A673 (cell line): ENCODE measurements around the gene MAP3K13. TPM values are rescaled to one million over a fixed set of nuclear protein-coding genes. Genes with fewer than 3 reads are reported as not detected.

ENCODE experiments used
- BruUV-seq: library from RNA; stranded (reverse); fragments of 400-500 nt; replicated peaks from 2 replicates; lab custom pipeline; 2021; lab: Mats Ljungman, UMichigan
- CTCF ChIA-PET: fragments of 300-600 bp; sonication (Branson Sonifier 250); formaldehyde crosslinking; loops from one replicate; lab custom pipeline; 2022; ENCODE audit warnings: antibody characterized with exemption; lab: Charles Lee
- POLR2A ChIA-PET: fragments of 300-600 bp; sonication (Branson Sonifier 250); formaldehyde crosslinking; loops from one replicate; lab custom pipeline; 2022; ENCODE audit warnings: antibody characterized with exemption; ENCODE audit not compliant: low non-redundant PET; lab: Charles Lee
- DNase-seq: peaks from one replicate; pipeline ENCODE4 v3.0.0-alpha.2; 2015; ENCODE audit warnings: low spot score
- H3K27ac ChIP-seq: fragments of 200-600 bp; sonication (generic); 2 replicates; pipeline ENCODE4 v1.5.1; 2016; ENCODE audit warnings: mixed run types, low read depth, mild to moderate bottlenecking, mixed read lengths, antibody characterized with exemption, low read length; ENCODE audit not compliant: poor library complexity, severe bottlenecking
- H3K27me3 ChIP-seq: fragments of 200-600 bp; sonication (generic); replicated peaks from 2 replicates; pipeline ENCODE4 v1.6.1; 2017; ENCODE audit warnings: mixed run types, low read depth, mild to moderate bottlenecking, mixed read lengths, antibody characterized with exemption, low read length; ENCODE audit not compliant: insufficient read depth, poor library complexity
- H3K36me3 ChIP-seq: fragments of 200-600 bp; sonication (generic); 2 replicates; pipeline ENCODE4 v1.6.1; 2016; ENCODE audit warnings: mixed run types, mild to moderate bottlenecking, mixed read lengths, antibody characterized with exemption, low read length; ENCODE audit not compliant: insufficient read depth, poor library complexity, severe bottlenecking
- H3K4me1 ChIP-seq: fragments of 200-600 bp; sonication (generic); 2 replicates; pipeline ENCODE4 v1.6.1; 2017; ENCODE audit warnings: mixed run types, mild to moderate bottlenecking, mixed read lengths, antibody characterized with exemption, low read length; ENCODE audit not compliant: insufficient read depth, poor library complexity, severe bottlenecking
- H3K4me3 ChIP-seq: fragments of 200-600 bp; sonication (generic); 2 replicates; pipeline ENCODE4 v1.5.1; 2016; ENCODE audit warnings: low read depth, mixed run types, mild to moderate bottlenecking, mixed read lengths, low read length; ENCODE audit not compliant: poor library complexity, severe bottlenecking
- H3K9me3 ChIP-seq: fragments of 200-600 bp; sonication (generic); 2 replicates; pipeline ENCODE4 v1.6.1; 2016; ENCODE audit warnings: mixed run types, low read depth, mild to moderate bottlenecking, mixed read lengths, antibody characterized with exemption, low read length; ENCODE audit not compliant: poor library complexity, severe bottlenecking
- EZH2 ChIP-seq: fragments of 200-600 bp; sonication (generic); IDR thresholded peaks from 2 replicates; pipeline ENCODE4 v1.6.1; 2017; ENCODE audit warnings: borderline replicate concordance, low read depth, mild to moderate bottlenecking, mixed read lengths, antibody characterized with exemption, low read length; ENCODE audit not compliant: poor library complexity, severe bottlenecking
- intact Hi-C: fragments of 100-400 bp; cut with micrococcal nuclease; formaldehyde crosslinking; loops from one replicate; pipeline ENCODE4 v1.10.0; 2022; ENCODE audit not compliant: unreplicated experiment
- total RNA-seq: library from RNA; stranded (reverse); gene quantifications from 2 replicates; pipeline ENCODE4 v1.2.3, GENCODE V29; 2021
- TF ChIP-seq, protein P1 (sequence below): fragments of 300-800, 200-600 bp; sonication (generic); conservative IDR thresholded peaks from 2 replicates; pipeline ENCODE4 v1.5.1; 2017; ENCODE audit warnings: low read depth, mild to moderate bottlenecking, antibody characterized with exemption, low read length, moderate library complexity, mixed read lengths

The MAP3K13 gene
- total RNA-seq, 1 experiment from 2014 or later = 26.8 TPM

DNA sequence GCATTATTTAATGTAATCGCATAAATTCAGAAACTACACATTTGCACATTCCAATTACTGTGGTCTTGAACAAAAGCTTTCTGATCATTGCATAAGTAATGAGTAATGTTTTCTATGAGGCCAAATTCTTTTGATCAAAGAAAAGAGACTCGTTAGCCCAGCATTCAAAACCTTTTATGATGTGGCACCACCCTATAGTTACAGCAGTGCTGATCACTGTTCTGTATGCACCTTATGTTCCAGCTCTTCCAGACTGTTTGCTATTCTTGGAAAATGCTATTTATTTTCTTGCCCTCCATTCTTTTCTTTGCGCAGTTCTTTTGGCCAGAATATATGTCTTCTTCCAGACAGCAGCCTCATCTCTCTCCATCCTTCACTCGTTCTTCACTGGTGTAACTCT lies 42.3 kb downstream of the MAP3K13 start:
- Histone ChIP-seq H3K36me3 (no peaks in the 10 kb centered on the region), H3K4me3 (no peak overlapping the region), H3K27me3 (no peaks in the 10 kb centered on the region), H3K9me3 (no peaks in the 10 kb centered on the region), H3K27ac (no peak overlapping the region), H3K4me1 (peaks cover 19% of the 10 kb centered on the region)
- ChIA-PET POLR2A (no interaction called here), CTCF (no interaction called here)
- TF ChIP-seq, protein P1, sequence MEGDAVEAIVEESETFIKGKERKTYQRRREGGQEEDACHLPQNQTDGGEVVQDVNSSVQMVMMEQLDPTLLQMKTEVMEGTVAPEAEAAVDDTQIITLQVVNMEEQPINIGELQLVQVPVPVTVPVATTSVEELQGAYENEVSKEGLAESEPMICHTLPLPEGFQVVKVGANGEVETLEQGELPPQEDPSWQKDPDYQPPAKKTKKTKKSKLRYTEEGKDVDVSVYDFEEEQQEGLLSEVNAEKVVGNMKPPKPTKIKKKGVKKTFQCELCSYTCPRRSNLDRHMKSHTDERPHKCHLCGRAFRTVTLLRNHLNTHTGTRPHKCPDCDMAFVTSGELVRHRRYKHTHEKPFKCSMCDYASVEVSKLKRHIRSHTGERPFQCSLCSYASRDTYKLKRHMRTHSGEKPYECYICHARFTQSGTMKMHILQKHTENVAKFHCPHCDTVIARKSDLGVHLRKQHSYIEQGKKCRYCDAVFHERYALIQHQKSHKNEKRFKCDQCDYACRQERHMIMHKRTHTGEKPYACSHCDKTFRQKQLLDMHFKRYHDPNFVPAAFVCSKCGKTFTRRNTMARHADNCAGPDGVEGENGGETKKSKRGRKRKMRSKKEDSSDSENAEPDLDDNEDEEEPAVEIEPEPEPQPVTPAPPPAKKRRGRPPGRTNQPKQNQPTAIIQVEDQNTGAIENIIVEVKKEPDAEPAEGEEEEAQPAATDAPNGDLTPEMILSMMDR = no peak
- no peak for TF ChIP-seq EZH2
- no peak for DNase-seq
- intact Hi-C loops = no loop called here
- BruUV-seq = no TSS peak

DNA sequence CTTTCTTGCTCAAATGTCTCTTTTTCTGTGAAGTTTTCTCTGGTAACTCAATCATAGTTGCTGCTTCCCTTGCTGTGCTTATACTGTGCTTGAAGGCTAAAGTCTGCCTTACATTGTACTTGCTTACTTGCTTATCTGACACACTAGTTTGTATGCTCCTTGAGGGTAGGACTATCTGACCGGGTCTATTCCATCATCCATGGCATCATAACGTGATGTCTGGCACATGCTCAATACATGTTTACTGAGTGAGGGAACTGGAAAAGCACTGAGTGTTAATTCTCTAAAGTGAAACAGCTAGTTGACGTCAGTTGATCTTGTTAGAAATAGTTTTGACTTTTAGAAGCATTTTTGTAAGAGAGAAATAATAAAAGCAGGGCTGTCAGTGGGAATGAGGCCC lies 42.7 kb downstream of the MAP3K13 start:
- H3K9me3 ChIP-seq = no peaks in the 10 kb centered on the region
- no peak for DNase-seq
- peaks cover 19% of the 10 kb centered on the region for H3K4me1 ChIP-seq
- CTCF ChIA-PET = no interaction called here
- no peaks in the 10 kb centered on the region for H3K36me3 ChIP-seq
- TF ChIP-seq, protein P1 = no peak
- no peak for TF ChIP-seq EZH2
- POLR2A ChIA-PET = no interaction called here
- intact Hi-C loops = no loop called here
- no peaks in the 10 kb centered on the region for H3K27me3 ChIP-seq
- no peak overlapping the region for H3K4me3 ChIP-seq
- no TSS peak for BruUV-seq
- no peak overlapping the region for H3K27ac ChIP-seq

GRCh38 chr3:185406121-185406620 lies 43.2 kb downstream of the MAP3K13 start:
- no peak overlapping the region for H3K27ac ChIP-seq
- no peak overlapping the region for H3K4me3 ChIP-seq
- peaks cover 19% of the 10 kb centered on the region for H3K4me1 ChIP-seq
- ChIA-PET POLR2A (no interaction called here), CTCF (no interaction called here)
- intact Hi-C loops = no loop called here
- no peaks in the 10 kb centered on the region for H3K27me3 ChIP-seq
- DNase-seq = peak; percentile 10
- no peaks in the 10 kb centered on the region for H3K36me3 ChIP-seq
- TF ChIP-seq, protein P1 = no peak
- no peak for TF ChIP-seq EZH2
- no TSS peak for BruUV-seq
- no peaks in the 10 kb centered on the region for H3K9me3 ChIP-seq
